HCT116 (cell line): ENCODE data around the gene DKK3.

Source experiments
- EZH2phosphoT487 ChIP-seq: fragments of 200-600 bp; IDR thresholded peaks from 2 replicates; pipeline ENCODE4 v1.6.1; 2018; ENCODE audit warnings: antibody characterized with exemption, borderline replicate concordance
- POLR2A ChIP-seq: IDR thresholded peaks from 2 replicates; pipeline ENCODE4 v1.7.0; 2011; ENCODE audit warnings: borderline replicate concordance; ENCODE audit not compliant: insufficient read depth, insufficient read length; ENCODE audit errors: extremely low read depth
- SIN3A ChIP-seq: IDR thresholded peaks from 2 replicates; pipeline ENCODE4 v1.6.1; 2012; ENCODE audit warnings: low read depth
- YY1 ChIP-seq: IDR thresholded peaks from 2 replicates; pipeline ENCODE4 v1.6.1; 2011; ENCODE audit warnings: low read length, low read depth, moderate library complexity, mild to moderate bottlenecking; ENCODE audit not compliant: insufficient replicate concordance; ENCODE audit errors: extremely low read depth
- TF ChIP-seq, protein P1 (sequence below), 3 experiments: fragments of 200-600 bp in 1 of 3; sonication (generic) in 1 of 3; IDR thresholded peaks in 2 of 3; conservative IDR thresholded peaks in 1 of 3; 2 replicates each; pipeline ENCODE4 v1.5.1; 2012 to 2017; ENCODE audit warnings: low read depth in 2 of 3, low read length in 2 of 3, antibody characterized with exemption in 1 of 3, borderline replicate concordance in 1 of 3, control low read depth in 1 of 3, mild to moderate bottlenecking in 1 of 3, mixed read lengths in 1 of 3, mixed run types in 1 of 3, moderate library complexity in 1 of 3; ENCODE audit not compliant: insufficient read depth in 1 of 3
- TF ChIP-seq, protein P2 (sequence below): IDR thresholded peaks from 2 replicates; pipeline ENCODE4 v1.6.1; 2012; ENCODE audit warnings: low read depth

DNA sequence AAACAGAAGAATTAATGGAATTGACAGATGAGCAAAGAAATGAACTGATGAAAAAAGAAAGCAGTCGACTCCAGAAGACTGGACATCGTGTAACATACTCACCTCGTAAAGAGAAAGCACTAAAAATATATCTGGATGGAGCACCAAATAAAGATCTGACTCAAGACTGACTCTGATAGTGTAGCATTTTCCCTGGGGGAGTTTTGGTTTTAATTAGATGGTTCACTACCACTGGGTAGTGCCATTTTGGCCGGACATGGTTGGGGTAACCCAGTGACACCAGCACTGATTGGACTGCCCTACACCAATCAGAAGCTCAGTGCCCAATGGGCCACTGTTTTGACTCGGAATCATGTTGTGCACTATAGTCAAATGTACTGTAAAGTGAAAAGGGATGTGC lies 52.4 kb downstream of the DKK3 start:
- TF ChIP-seq, protein P1, sequence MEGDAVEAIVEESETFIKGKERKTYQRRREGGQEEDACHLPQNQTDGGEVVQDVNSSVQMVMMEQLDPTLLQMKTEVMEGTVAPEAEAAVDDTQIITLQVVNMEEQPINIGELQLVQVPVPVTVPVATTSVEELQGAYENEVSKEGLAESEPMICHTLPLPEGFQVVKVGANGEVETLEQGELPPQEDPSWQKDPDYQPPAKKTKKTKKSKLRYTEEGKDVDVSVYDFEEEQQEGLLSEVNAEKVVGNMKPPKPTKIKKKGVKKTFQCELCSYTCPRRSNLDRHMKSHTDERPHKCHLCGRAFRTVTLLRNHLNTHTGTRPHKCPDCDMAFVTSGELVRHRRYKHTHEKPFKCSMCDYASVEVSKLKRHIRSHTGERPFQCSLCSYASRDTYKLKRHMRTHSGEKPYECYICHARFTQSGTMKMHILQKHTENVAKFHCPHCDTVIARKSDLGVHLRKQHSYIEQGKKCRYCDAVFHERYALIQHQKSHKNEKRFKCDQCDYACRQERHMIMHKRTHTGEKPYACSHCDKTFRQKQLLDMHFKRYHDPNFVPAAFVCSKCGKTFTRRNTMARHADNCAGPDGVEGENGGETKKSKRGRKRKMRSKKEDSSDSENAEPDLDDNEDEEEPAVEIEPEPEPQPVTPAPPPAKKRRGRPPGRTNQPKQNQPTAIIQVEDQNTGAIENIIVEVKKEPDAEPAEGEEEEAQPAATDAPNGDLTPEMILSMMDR (IDR thresholded peaks at IDR 0.05 in 2 of 3, conservative IDR thresholded peaks at IDR 0.05 in 1 of 3; ENCODE audit: borderline replicate concordance in 1 of 3, insufficient read depth in 1 of 3, low read depth in 2 of 3, low read length in 2 of 3), result no peak
- TF ChIP-seq POLR2A (no peak), EZH2phosphoT487 (no peak), YY1 (no peak), SIN3A (no peak)
- TF ChIP-seq, protein P2, sequence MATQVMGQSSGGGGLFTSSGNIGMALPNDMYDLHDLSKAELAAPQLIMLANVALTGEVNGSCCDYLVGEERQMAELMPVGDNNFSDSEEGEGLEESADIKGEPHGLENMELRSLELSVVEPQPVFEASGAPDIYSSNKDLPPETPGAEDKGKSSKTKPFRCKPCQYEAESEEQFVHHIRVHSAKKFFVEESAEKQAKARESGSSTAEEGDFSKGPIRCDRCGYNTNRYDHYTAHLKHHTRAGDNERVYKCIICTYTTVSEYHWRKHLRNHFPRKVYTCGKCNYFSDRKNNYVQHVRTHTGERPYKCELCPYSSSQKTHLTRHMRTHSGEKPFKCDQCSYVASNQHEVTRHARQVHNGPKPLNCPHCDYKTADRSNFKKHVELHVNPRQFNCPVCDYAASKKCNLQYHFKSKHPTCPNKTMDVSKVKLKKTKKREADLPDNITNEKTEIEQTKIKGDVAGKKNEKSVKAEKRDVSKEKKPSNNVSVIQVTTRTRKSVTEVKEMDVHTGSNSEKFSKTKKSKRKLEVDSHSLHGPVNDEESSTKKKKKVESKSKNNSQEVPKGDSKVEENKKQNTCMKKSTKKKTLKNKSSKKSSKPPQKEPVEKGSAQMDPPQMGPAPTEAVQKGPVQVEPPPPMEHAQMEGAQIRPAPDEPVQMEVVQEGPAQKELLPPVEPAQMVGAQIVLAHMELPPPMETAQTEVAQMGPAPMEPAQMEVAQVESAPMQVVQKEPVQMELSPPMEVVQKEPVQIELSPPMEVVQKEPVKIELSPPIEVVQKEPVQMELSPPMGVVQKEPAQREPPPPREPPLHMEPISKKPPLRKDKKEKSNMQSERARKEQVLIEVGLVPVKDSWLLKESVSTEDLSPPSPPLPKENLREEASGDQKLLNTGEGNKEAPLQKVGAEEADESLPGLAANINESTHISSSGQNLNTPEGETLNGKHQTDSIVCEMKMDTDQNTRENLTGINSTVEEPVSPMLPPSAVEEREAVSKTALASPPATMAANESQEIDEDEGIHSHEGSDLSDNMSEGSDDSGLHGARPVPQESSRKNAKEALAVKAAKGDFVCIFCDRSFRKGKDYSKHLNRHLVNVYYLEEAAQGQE, result no peak
